ENCODE measurements around the gene NOL9.

NOL9 gene

DNA sequence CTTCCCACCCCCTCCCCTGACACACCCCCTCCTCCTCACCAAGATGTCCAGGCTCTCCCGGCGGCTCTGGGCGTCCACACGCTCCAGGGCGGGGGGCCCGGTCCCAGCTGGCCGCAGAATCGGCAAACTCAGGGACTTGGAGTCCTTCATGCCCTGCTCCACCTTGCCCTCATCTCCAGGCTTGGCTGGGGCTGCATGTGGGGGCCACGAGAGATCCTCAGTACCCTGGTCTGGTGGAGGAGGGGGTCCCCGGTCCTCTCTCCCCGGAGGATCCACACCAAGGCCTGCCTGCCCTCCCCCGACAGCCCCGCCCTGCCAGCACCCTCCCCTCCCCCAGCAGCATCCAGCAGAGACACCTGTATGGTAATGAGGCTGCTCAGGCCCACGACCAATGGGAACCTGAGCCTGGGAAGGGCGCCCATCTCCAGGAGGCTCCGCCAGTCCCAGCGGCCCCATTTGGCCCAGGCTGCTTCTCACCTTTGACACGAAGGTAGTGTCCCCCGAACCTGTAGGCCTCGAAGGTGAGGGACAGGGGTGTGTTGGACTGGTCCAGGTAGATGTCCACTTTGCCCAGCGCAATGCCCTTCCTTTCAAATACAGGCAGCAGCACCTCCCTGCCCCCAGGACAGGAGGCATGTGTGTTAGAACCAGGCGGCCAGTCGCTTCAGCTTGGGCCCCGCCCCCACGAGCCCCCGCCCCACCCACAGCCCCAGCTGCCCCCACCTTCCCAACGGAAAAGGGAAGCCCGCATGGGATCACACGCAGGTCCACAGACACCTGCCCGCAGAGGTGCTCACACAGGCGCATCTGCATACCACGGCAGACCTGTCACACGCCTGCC lies 80.1 kb downstream of the NOL9 start:
- no peak for DNase-seq (ENCODE audit: low spot score)
- in situ Hi-C loops (cut with MboI; ENCODE audit: low pct_unique_long_range_greater_than_20kb, low sequenced_read_pairs, unreplicated experiment), result no loop called here
- no peak for TF ChIP-seq CTCF (IDR thresholded peaks at IDR 0.05; ENCODE audit: extremely low read depth, insufficient read depth, missing control alignments)

DNA sequence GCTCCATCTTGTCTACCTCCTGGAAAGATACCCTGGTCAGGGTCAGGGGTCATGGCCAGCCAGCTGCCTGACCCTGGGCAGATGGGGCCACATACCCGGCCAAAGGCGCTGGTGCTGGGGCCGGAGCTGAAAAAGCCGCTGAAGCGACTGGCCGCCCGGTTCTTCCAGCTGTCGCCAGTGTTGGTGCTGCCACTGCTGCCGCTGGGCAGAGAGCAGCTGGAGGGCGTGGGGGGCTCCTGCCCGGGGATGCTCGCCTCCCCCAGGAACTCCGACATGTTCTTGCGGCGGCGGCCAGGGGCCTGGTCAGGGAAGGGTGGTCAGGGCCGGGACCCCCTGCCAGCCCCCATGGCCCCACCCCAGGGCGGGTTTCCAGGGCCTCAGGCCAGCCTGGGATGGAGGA lies 81.2 kb downstream of the NOL9 start:
- no peak for DNase-seq (ENCODE audit: low spot score)
- TF ChIP-seq CTCF (IDR thresholded peaks at IDR 0.05; ENCODE audit: extremely low read depth, insufficient read depth, missing control alignments), result no peak
- in situ Hi-C loops (cut with MboI; ENCODE audit: low pct_unique_long_range_greater_than_20kb, low sequenced_read_pairs, unreplicated experiment), result no loop called here

- DNase-seq (ENCODE audit: low spot score), result no peak
- in situ Hi-C loops (cut with MboI; ENCODE audit: low pct_unique_long_range_greater_than_20kb, low sequenced_read_pairs, unreplicated experiment), result no loop called here
- peak; percentile 42 for TF ChIP-seq CTCF (IDR thresholded peaks at IDR 0.05; ENCODE audit: extremely low read depth, insufficient read depth, missing control alignments)
These were observed 81.9 kb downstream of the NOL9 start for GRCh38 chr1:6472391-6472790.

DNA sequence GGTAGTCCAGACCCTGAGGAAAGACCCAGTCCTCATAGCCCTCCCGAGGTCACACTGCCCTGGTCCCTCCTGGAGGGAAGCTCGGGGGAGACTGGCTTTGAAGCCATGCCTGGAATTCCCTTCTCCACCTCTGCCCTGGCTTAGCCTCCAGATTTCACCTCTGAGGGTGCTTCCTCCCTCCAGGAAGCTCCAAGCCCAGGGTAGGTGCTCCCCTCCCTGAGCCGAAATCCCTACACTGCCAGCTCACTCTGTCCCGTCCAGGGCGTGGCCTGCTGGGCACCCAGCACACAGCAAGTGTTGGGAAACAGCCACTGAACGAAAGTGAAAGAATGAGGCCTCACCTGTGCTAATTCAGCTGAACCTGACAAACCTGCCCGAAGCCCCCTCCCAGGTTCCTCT lies 82.3 kb downstream of the NOL9 start:
- no peak for TF ChIP-seq CTCF (IDR thresholded peaks at IDR 0.05; ENCODE audit: extremely low read depth, insufficient read depth, missing control alignments)
- DNase-seq (ENCODE audit: low spot score), result no peak
- in situ Hi-C loops (cut with MboI; ENCODE audit: low pct_unique_long_range_greater_than_20kb, low sequenced_read_pairs, unreplicated experiment), result no loop called here

Measured in GM13977 (cell line).